Nucleus accumbens (tissue), 56 donors: ENCODE measurements around the gene EIF1B.
A peak's percentile ranks its signal among the peaks of the same experiment; 100 is the strongest.
"Not testable (repeated sequence)": the region's sequence is repeated elsewhere in the genome, so short reads cannot be mapped to it uniquely, and the experiment has no call there.

Experiments
- DNase-seq, 56 donors: peaks; one replicate each; lab custom pipeline; 2025; lab: John Stamatoyannopoulos, UW

EIF1B gene

DNA sequence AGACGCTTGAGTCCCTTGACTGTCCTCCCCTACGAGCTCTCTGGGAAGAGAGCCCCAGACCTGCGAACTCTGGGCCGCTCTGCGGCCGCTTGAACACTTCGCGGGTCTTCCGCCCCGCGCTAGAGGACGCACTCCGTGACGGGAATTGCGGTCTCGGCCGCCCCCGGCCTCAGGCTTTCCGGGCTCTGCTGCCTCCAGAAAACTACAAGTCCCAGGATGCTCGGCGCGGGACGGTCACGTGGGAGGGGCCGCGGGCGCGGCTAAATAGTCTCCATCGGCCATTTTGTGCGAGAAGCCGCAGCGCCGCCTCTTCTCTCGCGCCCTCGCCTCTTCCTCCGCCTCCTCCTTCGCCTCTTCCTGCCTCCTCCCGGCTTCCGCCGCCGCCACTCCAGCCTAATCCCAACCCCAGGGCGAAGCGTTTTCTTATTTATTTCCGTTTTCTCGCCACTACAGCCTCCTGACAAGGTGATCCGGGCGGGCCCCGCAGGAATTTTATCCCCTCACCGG lies at the start of gene EIF1B:
Gene EIF1B (plus strand): TSS at position 290 of the 507 bp plus-strand sequence. CDS start 235 bp downstream, outside the sequence.
- peak; percentile 40 to 99 (median 97) for DNase-seq

- DNase-seq = no peak
Observed at GRCh38 chr3:40262331-40262730, 47.2 kb upstream of the EIF1B start.

DNA sequence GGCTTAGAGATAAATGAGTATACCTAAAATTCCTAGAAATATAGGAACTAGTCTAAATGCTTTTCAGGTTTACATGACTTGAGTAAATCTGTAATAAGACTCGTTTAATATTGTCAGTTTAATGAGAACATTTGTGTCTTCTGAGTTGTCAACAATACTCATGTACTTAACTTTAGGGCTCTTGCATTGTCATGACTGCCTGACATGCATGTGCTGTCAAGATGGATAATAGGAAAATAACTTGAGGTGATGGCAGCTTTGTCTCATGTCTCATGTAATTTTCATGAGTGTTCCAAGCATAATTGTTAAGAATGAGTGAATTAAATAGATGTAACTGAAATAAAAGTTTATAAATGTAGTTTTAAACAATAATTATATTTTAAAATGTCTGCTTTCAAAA lies 45.1 kb upstream of the EIF1B start:
- no peak for DNase-seq

GRCh38 chr3:40265181-40265580 lies 44.3 kb upstream of the EIF1B start:
- DNase-seq = no peak

- no peak for DNase-seq
Observed at GRCh38 chr3:40267937-40268724, 41.4 kb upstream of the EIF1B start.

DNA sequence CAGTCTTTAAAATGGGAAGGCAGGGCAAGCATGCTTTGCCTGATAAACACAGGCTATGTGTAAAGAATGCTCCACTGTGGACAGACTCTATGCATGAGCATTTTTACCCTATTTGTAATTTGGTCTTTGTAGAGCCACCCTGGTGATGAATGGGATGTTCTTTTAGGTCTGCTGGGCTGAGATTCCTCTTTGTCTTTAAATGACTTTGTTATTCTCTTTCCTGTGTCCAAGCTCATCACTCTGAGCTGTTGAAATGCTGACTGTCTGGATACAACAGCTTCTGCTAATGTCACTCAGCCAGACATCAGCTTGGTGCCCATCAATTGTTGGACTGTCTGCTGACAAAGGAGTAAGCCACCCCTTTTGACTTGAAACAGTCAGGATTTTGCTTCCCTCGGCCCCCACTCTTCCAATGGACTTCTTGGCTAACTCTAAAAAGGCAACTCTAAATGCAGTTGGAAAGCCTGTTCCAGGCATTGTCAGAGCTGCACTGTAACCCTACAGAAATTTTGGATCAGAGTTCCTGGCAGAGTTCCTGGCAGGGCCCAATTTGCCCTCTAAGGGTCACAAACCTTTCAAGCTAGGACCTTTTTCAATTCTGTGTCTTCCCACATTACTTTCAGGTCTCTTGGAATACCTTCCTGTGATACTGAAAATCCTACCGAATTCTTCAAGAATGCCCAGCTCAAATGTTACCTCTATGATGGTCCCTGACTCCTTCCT lies 40.5 kb upstream of the EIF1B start:
- peak in 18 of 56 donors; percentile 1 to 49 (median 9) for DNase-seq

- DNase-seq = no peak
Observed at GRCh38 chr3:40278791-40279190, 30.7 kb upstream of the EIF1B start.

DNA sequence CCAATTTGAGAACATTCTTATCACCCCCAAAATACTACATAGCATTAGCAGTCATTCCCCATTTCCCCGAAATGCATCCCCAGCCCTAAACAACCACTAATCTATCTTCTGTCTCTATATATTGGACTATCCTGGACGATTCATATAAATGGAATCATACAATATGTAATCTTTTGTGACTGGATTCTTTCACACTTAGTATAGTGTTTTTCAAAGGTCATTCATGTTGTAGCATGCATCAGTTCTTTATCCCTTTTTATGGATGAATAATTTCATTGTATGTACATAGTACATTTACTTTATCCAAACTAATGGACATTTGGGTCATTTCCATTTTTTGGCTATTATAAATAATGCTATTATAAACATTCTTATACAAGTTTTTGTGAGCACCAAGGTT lies 27.5 kb upstream of the EIF1B start:
- no peak for DNase-seq

DNA sequence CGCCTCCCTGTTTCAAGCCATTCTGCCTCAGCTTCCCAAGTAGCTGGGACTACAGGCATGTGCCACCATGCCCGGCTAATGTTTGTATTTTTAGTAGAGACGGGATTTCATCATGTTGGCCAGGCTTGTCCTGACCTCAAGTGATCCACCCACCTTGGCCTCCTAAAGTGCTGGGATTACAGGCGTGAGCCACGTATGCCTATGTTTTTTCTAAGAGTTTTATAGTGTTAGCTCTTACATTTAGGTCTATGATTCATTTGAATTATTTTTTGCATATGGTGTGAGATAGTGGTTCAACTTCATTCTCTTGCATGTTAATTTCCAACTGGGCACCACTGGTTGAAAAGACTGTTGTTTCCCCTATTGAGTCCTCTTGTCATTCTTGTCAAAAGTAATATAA lies 26.4 kb upstream of the EIF1B start:
- DNase-seq = not testable (repeated sequence)

DNA sequence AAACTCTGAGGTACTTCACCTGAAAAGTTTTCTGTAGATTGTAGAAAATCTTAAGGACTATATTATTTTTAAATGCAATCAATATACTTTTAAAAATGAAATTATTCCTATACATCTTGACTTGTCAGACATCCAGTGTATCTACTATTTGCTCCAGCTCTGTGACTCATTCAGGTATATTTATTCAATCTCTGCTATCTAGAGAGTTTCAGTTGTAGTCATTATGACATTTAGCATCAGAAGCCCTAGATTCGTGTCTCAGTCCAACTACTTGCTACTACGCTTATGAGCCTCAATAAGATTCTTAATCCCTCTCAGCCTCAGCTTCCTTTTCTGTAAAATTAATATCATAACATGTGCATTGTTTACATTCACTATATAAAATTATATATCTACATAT lies 22.3 kb upstream of the EIF1B start:
- no peak for DNase-seq

DNA sequence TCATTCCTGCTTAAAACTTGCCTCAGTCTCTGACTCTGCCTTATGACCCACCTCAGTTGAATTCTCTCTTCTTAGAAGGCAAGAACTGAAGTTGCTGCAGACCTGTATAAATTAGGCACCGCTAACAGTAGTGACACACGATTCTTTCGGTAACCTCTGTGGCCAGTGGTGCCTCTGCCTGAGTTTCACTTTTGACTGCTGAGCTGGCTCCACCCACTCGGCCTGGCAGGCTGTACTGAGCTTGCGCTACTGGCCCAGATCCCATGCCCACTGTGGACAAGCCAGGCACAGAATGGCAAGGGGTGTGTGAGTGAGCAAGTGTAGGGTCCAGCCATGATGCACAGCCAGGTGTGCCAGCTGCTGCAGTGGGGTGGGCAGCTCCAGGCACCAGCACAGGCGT lies 19.1 kb upstream of the EIF1B start:
- DNase-seq = no peak

GRCh38 chr3:40291471-40291870 lies 18.0 kb upstream of the EIF1B start:
- DNase-seq = no peak

DNA sequence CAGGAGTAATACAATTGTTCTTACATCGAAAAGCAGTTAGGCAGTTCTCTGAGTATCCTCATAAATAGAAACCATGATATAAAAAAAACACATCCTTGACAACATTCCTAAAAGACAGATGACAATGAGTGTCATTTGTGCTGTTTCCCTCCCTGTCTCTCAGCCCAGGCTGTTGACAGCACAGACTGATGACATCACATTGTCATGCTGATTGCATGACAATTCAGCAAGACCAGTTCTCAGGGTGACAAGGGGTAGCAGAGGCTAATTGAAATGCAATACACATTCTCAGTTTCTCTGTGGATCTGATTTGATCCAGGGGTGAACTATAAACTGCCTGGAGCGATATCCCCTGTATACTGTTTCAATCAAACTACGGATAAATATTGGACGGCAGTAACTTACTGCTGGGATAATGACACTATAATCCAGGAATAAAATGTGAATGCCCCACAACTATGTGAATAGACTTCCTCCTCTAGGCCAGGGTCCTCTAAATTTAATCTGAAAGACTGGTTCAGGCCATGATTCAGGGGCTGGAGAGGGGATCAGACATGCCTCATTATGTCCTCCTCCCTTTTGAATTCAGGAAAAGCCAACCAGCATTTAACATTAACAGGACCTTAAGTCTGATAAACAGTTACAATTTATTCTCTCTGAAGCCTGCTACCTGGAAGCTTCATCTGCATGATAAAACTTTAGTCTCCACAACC lies 16.7 kb upstream of the EIF1B start:
- DNase-seq = peak in 26 of 56 donors; percentile 4 to 68 (median 27)

- no peak for DNase-seq
Observed at GRCh38 chr3:40294434-40294833, 15.1 kb upstream of the EIF1B start.

DNA sequence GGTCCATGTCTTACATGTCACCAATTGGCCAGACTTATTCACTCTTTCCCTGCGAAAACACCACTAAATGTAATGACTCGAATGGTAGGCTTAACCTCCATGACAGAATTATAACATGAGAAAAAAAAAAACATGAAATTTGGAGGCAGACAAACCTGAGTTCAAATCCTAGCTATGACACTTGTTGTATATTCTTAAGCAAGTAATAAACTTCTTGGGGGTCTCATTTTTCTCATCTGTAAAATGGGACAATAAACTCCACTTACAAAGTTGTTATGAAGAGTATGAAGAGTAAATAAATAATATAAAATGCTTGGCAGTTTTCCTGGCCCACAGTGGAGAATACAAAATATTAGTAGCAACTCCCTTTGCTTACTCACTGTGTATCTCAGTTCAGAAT lies 11.4 kb upstream of the EIF1B start:
- DNase-seq = no peak

DNA sequence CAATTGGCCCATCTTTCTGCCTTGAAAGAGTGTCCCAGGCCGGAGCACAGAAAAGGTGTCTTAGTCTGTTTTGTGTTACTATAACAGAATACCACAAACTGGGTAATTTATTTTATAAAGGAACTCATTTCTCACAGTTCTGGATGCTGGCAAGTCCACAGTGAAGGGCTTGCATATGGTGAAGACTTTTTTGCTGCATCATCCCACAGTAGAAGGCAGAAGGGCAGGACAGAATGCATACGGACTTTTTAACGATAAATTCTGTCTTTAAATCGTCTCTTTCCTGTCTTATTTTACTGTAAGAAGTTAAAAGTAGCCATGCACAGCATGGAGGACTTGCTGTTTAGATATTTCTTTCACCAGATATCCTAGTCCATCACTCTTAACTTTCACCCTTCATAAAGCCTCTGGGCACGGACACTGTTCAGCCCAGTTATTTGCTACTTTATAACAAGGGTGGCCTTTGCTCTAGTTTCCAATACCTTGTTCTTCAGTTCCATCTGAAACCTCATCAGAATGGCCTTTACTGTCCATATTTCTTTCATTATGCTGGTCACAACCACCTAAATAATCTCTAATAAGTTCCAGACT lies 10.3 kb upstream of the EIF1B start:
- no peak for DNase-seq

- DNase-seq = no peak
Observed at GRCh38 chr3:40299721-40300335, 9.7 kb upstream of the EIF1B start.

DNA sequence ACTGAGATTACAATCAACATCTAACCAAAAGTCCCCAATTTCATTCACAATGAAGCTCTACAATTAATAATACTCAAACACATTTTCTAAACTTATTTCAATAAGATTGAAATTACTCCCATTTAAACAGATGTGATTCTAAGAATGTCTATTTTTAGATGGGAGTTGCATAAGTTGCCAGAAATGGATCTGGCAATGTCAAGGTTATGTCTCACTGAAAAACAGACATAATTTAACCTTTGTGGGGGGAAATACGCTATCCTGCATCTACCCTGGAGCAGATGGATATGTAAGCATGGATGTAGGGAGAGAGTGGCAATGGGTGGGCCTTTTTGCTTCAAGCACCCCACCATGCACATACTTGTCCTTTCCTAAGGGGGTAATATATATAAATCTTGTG lies 6.7 kb upstream of the EIF1B start:
- DNase-seq = no peak

GRCh38 chr3:40304352-40304751 lies 5.2 kb upstream of the EIF1B start:
- no peak for DNase-seq

- peak in 1 of 56 donors; percentile 2 for DNase-seq
Observed at GRCh38 chr3:40306336-40306735, 3.2 kb upstream of the EIF1B start.
